CD4-positive, alpha-beta T cell treated with Interleukin-12 subunit alpha and Interleukin-12 subunit beta, for 1 hour (primary cell): ENCODE data around the gene IFT122.
"Not testable (repeated sequence)": the region's sequence is repeated elsewhere in the genome, so short reads cannot be mapped to it uniquely, and the experiment has no call there.

ENCODE experiments used
- DNase-seq: peaks from one replicate; pipeline ENCODE4 v3.0.0-alpha.2; 2020

IFT122 gene

DNA sequence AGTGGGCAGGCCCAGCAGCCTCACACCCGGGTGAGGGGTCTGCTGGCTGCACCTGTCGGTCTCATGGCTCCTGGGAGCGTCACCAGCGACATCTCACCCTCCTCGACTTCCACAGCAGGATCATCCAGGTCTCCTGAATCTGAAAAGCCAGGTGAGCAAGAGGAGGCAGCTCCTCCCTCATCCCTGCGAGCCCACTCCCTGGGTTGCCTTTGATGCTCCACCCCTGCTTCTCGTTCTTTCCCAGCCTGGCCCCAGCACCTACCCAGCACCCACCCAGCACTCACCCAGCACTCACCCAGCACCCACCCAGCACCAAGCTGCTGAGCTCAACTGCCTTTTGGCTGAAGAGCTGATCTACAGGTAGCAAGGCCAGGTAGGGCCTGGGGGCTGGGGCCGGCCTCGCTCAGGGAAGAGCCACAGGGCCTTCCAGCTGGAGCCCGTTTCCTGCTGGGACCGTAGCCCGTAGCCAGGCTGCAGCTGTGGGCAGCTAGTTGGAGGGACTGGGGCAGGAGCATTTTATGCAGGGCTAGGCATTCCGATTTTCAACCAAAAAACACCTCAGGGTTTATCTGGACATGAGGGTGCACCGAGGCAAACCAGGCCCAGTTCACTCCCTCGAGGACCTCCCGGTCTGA, 103.2 kb downstream of the IFT122 start, which contains the start of gene H1-8:
H1-8 (plus strand) TSS at position 20 of the 635 bp plus-strand sequence; CDS start at position 64, 44 bp downstream.
- no peak for DNase-seq

DNA sequence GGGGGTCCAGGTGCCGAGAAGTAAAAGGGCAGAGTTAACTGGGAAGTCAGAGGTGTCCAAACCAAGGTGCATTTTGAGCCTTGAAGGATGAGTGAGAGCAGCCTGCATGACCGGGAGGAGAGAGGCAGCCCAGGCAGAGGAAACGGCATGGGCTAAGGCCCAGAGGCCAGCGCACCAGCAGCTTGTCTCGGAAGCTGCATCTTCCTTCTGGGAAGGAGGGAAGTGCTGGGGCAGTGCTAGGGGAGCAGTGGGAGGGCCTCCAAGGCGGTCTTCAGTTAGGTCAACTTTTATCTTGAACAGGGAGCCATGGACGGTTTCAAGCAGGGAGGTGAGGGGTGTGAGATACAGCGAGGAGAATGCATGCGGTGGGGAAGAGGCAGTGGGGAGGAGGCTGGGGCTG, 104.0 kb downstream of the IFT122 start:
- DNase-seq, result no peak

DNA sequence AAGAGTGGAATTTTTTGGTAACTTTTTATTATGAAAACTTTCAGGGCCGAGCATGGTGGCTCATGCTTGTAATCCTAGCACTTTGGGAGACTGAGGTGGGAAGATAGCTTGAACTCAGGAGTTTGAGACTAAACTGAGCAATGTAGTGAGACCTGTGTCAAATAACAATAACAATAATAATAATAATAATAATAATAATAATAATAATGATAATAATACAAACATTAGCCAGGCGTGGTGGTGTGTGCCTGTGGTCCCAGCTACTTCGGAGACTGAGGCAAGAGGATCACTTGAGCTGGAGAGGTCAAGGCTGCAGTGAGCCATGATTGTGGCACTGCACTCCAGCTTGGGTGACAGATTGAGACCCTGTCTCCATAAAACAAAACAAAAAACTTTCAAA, 105.9 kb downstream of the IFT122 start:
- not testable (repeated sequence) for DNase-seq

DNA sequence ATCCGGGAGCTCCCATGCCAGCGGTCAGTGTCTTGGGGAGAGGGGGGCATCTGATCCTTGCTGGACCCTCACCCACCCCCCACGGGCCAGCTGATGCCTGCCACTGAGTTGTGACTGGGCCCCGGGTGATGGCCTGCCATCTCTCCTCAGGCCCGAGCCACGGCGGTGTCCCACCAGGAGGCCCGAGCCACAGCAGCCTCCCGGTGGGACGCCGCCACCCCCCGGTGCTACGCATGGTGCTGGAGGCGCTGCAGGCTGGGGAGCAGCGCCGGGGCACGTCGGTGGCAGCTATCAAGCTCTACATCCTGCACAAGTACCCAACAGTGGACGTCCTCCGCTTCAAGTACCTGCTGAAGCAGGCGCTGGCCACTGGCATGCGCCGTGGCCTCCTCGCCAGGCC, 107.2 kb downstream of the IFT122 start:
- no peak for DNase-seq

DNA sequence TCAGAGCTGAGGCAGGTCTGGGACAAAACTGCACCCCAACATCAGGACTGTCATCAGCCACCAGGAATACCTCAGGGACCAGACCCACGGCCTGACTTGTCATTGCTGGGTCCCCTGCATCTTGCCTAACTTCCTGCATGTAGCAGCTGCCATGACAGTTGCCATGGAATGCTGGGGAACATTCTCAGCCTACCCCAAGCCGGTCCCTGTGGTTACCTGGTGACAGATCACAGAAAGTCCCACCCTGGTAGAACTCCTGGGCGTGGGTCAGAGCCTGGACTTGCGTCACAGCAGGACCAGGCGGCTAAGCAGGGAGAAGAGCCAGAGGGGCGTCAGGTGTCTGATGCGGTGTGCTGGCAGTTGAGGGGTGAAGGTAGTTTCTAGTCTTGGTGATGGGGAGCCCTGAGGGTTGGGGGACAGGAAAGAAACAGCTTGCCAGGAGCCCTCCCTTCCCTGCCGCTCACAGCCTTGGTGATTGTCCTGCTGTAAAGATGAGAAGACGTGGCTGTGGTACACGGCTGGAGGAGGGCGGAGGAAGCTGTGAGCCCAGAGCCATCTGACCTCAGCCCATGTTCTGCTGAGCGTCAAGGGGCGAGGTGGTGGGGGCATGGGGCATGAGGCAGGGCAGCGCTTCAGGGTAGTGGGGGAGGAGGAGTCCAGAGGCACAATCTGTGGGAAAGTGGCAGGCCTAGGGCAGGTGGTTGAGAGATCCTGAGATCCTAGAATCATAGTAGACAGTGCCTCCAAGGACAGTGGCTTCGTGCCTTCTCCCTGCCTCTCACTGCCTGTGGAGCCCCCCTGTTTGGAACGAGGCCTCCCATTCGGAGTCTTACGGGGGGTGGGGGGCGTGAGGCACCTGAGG, 108.3 kb downstream of the IFT122 start:
- no peak for DNase-seq

DNA sequence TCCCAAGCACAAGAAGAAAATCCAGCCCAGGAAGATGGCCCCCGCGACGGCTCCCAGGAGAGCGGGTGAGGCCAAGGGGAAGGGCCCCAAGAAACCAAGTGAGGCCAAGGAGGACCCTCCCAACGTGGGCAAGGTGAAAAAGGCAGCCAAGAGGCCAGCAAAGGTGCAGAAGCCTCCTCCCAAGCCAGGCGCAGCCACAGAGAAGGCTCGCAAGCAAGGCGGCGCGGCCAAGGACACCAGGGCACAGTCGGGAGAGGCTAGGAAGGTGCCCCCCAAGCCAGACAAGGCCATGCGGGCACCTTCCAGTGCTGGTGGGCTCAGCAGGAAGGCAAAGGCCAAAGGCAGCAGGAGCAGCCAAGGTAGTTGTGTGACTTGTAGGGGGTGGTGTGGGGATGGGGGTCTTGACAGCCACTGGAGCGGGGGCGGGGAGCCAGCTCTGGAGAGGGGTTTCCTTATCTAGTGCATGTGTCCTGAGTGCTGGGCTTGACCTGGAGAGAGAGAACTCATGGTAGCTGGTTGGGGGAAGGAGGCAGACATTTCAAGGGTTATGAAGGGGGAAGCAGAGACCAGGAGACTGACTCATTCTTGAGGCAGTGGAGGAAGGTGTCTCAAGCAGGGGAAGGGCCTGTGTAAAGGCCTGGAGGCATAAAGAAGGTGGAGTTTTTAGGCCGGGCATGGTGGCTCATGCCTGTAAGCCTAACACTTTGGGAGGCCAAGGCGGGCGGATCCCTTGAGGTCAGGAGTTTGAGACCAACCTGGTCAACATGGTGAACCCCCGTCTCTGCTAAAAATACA, 109.2 kb downstream of the IFT122 start:
- DNase-seq, result no peak

DNA sequence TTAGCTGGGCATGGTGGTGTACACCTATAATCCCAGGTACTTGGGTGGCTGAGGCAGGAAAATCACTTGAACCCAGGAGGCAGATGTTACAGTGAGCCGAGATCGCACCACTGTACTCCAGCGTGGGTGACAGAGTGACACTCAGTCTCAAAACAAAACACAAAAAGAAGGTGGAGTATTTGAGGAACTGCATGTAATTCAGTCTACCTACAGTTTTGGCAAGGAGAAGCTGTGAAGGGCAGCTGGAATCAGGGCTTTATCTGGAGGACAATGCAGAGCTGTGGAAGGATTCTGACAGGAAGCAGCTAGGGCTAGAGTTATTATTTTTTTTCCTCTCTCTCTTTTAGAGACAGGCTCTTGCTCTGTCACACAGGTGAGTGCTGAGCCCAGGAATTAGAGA, 109.8 kb downstream of the IFT122 start:
- DNase-seq, result no peak

DNA sequence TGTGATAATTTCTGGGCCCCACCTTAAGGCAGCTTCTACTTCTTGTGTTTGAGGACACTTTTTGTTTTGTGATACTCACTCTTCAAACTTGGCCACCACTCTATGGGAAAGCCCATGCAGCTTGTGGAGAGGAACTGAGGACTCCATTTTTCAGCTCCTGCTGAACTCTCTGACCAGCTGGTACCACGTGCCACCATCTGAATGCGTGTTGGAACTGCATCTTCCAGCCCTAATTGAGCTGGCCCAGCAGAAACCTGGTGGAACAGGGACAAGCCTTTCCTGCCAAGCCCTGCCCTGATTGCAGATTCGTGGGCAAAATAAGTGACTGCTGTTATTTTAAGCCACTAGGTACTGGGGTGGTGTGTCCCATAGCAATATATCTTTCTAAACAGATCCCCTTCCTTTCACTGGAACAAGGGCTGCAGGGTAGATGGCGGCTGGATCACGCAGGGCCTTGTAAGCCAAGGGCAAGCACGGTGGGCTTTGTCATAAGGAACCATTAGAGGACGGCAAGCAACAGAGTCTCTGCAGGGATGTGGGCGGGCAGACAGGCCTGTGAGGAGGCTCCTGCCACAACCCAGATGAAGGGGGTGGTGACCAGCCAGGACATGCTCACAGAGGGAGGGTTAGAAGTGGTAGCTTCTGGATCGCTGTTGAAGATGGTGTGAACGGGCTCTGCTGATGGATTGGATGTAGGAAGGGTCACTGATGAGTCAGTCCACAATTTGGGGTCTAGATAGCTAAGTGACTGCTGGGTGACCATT, 112.4 kb downstream of the IFT122 start:
- DNase-seq, result no peak

DNA sequence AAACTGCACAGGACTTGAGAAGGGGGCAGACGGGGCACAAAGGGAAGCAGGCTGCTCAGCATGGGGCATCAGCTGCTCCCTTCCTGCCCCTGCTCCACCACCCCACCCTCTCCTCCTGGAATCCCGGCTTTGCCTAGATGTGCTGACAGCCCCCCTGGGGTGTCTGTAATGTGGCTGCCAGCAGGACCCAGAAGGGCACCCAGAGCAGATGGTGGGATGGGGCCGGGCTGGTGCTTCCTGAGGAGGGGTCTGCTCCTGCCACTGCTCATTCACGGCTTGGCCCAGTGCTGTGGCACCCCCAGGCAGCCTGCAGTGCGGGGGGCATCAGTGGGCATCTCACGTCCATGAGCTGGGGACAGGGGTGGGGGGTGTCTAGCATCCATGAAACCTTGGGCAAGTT, 113.1 kb downstream of the IFT122 start:
- DNase-seq, result no peak

DNA sequence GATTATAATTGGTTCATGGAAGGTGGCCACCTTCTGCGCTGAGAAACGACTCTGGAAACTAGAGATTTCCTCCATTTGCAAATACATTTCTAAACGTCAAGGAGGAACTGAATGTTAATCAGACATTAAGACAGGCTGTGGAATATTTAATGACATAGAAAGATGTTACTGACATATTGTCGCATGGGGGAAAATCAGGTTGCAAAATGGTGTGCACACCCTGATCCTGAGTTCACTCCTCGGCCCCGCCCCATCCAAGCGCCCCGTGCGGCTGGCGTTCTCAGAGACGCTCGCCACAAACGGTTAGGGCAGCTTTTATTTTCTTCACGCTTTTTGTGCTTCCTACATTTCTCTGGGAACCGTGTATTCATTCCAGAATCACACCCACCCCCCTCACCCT, 113.7 kb downstream of the IFT122 start:
- DNase-seq, result no peak

DNA sequence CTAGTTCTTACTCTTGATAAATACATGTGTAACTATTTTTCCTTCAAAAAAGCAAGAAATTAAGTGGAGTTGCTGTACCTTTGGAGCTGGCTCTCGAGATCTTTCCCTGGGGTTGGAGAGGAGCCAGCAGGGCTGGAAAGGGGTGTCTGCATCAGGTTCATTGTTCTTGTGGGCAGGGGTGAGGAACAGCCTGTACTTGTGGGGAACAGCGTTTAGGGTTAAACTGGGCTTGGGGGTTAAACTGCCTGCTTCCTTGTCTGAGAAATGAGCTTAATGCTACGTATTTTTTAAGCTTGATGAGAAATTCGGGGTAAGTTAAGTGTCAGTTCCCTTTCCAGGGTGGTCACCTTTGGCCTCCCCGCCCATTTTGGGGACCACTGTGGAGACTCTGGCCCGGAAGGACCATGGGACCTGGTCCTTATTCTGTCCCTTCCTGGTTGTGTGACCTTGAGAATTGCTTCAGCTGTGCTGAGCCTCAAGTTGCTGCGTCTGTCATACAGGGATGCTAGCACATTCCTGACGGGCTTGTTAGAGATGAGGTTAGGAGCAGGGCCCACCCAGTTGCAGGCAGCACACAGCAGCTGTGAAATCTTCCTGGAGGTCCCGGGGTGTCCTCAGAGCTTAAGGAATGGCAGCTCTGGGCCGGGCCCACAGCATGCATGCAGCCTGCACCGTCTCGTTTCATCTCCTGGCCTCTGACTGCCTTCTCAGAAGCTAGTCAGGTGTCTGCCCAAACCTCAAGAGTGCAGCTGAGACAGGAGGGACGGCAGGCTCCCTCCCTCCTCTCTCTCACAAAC, 114.5 kb downstream of the IFT122 start:
- no peak for DNase-seq

DNA sequence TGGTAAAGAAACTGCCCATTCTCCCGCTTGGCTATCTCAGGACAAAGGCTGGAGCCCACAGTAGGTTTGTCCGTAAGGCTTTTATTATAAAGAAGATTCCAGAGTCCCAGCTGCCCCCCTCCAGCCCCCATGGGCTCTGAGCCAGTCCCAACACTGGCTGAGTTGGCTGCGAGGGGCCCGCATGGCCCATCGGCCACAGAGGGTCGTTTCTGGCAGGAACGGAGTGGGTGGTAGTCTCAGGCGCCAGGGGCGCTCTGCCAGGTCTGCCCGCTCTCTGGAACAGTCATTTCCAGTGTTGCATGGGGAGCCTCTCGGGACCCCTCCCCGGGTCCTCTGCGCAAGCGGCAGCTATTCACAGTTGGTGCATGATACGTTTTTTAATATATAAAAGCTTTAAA, 115.1 kb downstream of the IFT122 start:
- no peak for DNase-seq

DNA sequence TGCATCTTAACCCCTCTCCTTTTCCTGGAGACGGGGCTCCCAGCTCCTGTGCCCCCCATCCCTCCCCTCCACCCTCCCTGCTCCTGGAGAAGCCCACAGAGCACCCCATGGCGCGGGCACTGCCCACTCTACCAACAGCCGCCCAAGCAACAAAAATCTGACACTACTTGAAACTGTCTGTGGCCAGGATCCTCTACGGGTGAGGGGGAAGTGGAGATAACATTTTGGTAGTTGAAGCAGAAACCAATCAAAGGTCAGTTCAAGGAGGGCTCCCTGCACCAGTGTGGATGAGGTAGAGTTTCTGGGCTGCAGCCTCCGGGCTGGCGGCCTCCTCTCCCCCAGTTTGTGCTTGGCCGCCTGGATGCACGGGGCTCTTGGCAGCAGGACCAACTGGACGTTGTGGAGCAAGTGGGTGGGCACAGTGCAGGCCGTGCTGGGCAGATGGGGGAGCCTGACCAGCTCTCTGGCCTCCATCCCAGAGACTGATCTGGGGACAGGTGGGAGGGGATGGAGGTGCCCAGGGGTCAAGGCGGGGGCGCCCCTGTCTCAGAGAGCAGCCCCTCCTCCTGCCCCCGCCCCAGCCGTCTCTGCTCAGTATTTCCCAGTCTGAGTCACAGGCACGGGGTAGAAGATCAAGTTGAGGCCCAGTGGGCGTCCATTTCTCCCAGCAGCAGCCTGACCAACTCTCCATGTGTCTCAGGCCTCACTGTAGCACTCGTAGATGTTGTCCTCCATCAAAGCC, 115.8 kb downstream of the IFT122 start:
- no peak for DNase-seq

DNA sequence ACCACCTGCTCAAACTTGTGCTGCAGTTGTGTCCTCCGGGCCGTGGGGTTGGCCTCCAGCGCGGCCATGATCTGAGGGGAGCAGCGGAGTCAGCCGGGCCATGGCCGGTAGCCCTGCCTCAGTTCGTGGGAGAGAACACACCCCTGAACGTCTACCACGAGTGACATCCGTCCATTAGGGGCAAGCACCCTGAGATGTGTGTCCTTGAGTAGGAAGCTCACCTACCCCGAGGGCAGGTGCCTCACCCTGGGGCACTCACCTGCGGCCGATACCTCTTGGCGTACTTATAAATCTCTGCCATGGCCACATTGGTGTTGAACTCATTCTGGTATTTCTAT, 116.3 kb downstream of the IFT122 start:
- DNase-seq, result no peak

DNA sequence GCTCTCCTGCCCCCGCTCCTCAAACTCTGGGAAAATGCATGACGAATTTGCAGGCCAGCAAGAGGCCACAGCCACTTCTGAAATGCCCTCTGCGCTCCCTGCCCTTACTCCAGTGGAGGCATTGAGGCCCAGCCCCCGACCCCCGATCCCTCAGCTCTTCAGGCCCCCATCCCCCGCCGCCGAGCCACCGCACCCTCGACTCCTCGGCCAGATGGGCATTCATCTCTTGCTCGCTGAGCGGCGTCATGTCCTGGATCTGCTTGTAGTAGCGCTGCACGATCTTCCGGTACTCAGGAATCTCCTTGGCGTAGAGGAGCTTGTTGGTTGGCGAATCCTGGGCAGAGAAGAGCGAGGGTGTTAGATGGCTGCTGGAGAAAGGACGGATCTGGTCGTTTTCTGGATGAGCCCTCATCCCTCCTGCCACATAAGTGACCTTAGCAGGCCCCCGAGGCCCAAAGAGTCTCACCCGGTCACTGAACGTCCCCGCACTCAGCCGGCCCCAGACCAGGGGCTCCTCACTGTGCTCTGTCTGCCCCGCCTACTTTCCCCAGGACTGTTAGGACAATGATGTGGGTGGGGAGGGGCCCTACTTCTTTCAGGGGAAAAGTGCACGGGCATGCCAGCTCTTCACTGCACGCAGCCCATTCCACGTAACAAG, 117.0 kb downstream of the IFT122 start:
- no peak for DNase-seq

DNA sequence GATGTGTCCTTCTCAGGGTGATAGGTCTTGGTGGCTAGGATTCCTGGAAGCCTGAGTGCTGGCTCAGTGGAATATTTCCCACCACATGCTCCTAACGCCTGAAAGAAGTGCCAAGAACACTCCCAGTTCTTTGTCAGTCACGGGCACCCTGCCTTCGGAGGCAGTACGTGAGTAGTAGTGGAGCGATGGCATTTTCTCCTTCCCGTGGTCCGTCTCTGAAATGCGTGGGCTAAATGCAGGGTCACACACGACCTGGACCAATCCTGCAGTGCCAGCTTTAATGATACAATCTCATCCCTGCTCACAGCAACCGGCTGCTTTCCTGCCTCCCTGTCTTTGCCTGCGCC, 117.5 kb downstream of the IFT122 start:
- no peak for DNase-seq

DNA sequence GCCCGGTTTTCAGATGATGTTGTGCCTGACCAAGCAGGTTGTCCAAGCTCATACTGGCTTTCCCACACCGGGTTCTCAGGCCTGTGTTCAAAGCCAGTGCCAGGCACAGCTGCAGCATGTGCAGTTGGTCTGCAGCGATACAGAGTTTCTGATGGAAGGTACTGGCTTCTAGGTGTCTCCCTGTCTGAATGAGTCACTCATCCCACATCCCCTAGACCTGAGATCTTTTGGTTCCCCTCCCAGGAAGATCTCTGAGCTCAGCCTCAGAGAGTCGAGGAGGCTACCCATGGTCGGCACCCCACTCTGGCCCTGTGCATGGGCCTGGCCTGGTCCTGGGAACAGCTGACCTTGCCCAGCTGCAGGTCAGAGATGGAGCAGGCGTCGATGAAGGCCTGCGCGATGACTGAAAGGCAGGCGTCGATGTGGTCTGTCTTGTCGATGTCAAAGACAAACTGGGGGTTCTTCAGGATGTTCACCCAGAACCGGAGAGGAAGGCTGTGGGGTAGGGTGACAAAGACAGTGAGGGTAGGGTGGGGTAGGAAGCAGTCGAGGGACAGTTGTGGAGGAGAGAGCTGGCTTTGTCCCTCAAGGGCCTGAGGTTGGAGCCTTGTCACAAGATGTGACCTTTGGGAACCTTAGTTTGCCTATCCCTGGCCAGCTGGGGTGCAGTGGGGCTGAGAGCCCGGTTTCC, 118.2 kb downstream of the IFT122 start:
- no peak for DNase-seq

DNA sequence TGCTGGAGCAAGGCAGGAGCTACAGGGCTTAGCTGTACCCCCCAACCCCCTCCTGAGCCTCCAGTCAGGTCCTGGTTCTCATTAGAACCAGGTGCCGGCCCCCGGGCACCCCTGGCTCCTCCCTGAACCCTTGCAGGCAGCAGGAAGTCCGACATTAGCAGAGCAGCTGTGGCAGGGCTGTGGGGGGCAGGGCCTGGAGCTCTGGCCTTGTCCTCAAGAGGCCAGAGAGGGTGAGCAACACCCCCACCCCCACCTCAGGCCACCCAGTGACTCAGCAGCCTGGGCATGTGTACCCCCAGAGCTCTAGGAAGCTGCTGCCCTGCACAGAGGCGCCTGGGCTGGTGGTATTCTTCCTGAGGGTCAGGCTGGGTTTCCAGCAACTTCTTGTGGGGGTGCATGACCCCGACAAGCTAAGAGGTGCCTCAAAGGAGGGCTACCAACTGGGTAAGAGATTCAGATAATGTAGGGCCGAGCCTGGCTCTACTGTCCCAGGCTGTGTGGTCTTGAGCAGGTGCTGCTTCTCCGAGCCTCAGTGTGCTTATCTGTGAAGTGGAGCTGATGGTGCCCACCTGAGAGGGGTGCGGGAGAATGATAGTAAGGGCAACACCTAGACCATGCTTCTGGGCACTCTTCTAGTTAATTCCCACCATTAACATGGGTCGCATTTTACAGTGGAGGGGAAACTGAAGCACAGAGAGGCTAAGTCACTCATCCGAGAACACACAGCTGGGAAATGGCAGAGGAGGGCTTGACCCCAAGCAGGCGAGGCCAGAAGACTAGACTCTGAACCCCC, 118.9 kb downstream of the IFT122 start:
- no peak for DNase-seq

DNA sequence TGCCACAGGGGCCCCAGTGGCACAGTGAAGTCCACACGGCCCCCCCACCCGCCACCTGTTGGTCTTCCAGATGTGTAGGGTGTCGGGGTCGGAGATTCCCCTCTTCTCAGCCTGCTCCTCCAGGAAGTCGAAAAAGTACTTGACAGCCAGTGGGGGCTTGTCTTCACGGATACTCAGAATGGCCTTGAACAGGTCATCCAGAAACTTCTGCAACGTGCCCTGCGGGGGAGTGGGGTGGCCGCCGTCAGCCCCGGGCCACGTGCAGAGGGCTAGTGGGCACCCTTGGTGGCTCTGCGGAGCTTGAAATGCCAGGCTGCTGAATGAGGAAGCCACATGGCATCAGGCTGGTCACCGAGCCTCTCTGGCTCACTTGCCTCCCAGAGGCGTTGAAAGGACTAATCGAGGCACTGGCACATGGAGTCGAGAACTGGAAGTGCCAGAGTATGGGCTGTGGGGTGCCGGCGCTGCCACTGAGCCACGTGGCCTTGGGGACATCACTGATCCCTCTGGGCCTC, 119.6 kb downstream of the IFT122 start:
- no peak for DNase-seq
